Adrenal gland (tissue), 12 donors: ENCODE results near the gene INSM1. TPM values are rescaled to one million over a fixed set of nuclear protein-coding genes. Genes with fewer than 3 reads are reported as not detected.

ENCODE experiments used
- DNase-seq, 7 donors: peaks; one replicate each; pipeline ENCODE4 v3.0.0-alpha.2; 2019 to 2020
- H3K27ac ChIP-seq, 5 donors: fragments of 200-600 bp; sonication (generic) in 4 of 5; 1 replicate in 3 of 5; 2 replicates in 2 of 5; pipeline versions ENCODE4 v1.5.1 to v1.8.0; 2016 to 2020; ENCODE audit warnings: mild to moderate bottlenecking in 1 of 5
- H3K27me3 ChIP-seq: fragments of 200-600 bp; 2 replicates; pipeline ENCODE4 v1.8.0; 2021
- H3K36me3 ChIP-seq, 2 donors: fragments of 200-600 bp; replicated peaks in 1 of 2; 1 replicate in 1 of 2; 2 replicates in 1 of 2; pipeline versions ENCODE4 v1.5.1 to v1.8.0; 2018 to 2022
- H3K4me1 ChIP-seq, 2 donors: fragments of 200-600 bp; replicated peaks in 1 of 2; 1 replicate in 1 of 2; 2 replicates in 1 of 2; pipeline versions ENCODE4 v1.5.1 to v1.8.0; 2018 to 2021
- H3K4me3 ChIP-seq, 4 donors: fragments of 200-600 bp; sonication (generic) in 3 of 4; one replicate each; pipeline ENCODE4 v1.5.1; 2016 to 2018
- H3K9me3 ChIP-seq, 3 donors: fragments of 200-600 bp; sonication (generic) in 1 of 3; replicated peaks in 1 of 3; 1 replicate in 2 of 3; 2 replicates in 1 of 3; pipeline versions ENCODE4 v1.5.1 to v1.8.0; 2016 to 2021
- CTCF ChIP-seq, 6 experiments: fragments of 450-650 bp in 4 of 6; fragments of 200-600 bp in 2 of 6; sonication (generic) in 1 of 6; IDR thresholded peaks; 1 replicate in 5 of 6; 2 replicates in 1 of 6; pipeline versions ENCODE4 v1.5.1 to v1.8.0; 2016 to 2021; ENCODE audit warnings: antibody characterized with exemption in 6 of 6, mild to moderate bottlenecking in 2 of 6, moderate library complexity in 1 of 6
- POLR2A ChIP-seq, 2 donors: fragments of 450-650 bp; IDR thresholded peaks; one replicate each; pipeline ENCODE4 v1.6.1; 2017; ENCODE audit warnings: antibody characterized with exemption in 2 of 2, mild to moderate bottlenecking in 2 of 2, moderate library complexity in 1 of 2
- WGBS, 4 donors: extraction: QIAGEN DNeasy Blood & Tissue Kit in 2 of 4; methylation state at CpG; one replicate each; pipeline versions ENCODE4 v1.1.5 to v1.1.7; 2013 to 2017; 5-methylcytosine and 5-hydroxymethylcytosine counted together
- intact Hi-C, 2 donors: fragments of 100-400 bp; cut with DNase I; formaldehyde crosslinking; loops; one replicate each; pipeline versions ENCODE4 v1.14.1 to v1.15.0; 2022 to 2023
- polyA plus RNA-seq, 3 donors: library from polyadenylated mRNA; stranded (reverse); fragments of 200-250 nt in 2 of 3; fragments of 350-450 nt in 1 of 3; fragmentation: Illumina TruSeq in 1 of 3; extraction: RNeasy Lipid Tissue Mini Kit (QIAGEN cat#74804) in 1 of 3; gene quantifications; one replicate each; pipeline ENCODE4 v1.2.3, GENCODE V29; 2013 to 2014
- total RNA-seq, 9 donors: library from RNA; depleted of rRNA in 4 of 9; stranded (reverse); fragments of >200 nt in 4 of 9; fragments of 120-200 nt in 1 of 9; fragmentation: NEBNext Ultra II Directional in 1 of 9; extraction: Animal tissue kit (Norgen Biotek cat#: 25700) in 1 of 9; gene quantifications; one replicate each; pipeline versions ENCODE4 v1.1.0 to v1.2.4, GENCODE V29; 2013 to 2023
- donor health status: healthy with polysubstance abuse.
- donor health status: Bipolar disorder and iron deficiency.
- donor health status: DM: yes; HTN: yes; CAD: no.
- donor health status: DM: no; HTN: no; CAD: no.
- donor health status: DM: no; HTN: no; CAD: no.
- donor health status: DM: yes; HTN: yes; CAD: no.

INSM1 gene
- total and polyA plus RNA-seq, 12 donors: 0.10 to 20.0 (median 7.7) TPM; not detected in 3

GRCh38 chr20:20363799-20364592 lies 3.9 kb upstream of the INSM1 start:
- Histone ChIP-seq H3K27me3 (peaks cover 64% of the 10 kb centered on the region), H3K4me1 (peaks cover 0 to 14% of the 10 kb centered on the region in 2 donors), H3K27ac (peak overlapping the region in 1 of 5 donors; percentile 32), H3K9me3 (no peaks in the 10 kb centered on the region), H3K4me3 (no peak overlapping the region), H3K36me3 (no peaks in the 10 kb centered on the region)
- DNase-seq: no peak
- intact Hi-C loops: loop anchor here (2.0 to 10.0 kb wide), 3 partner anchors 203 to 231 kb away; no protein-coding TSS in a partner anchor
- 3 to 5% (median 4%) methylated on average over 26 to 70 of the region's 70 CpGs for whole genome bisulfite sequencing, 4 donors
- TF ChIP-seq CTCF (IDR thresholded peaks at IDR 0.05): no peak
- no peak for TF ChIP-seq POLR2A (IDR thresholded peaks at IDR 0.05)

- DNase-seq: no peak
- no peak for TF ChIP-seq CTCF (IDR thresholded peaks at IDR 0.05)
- no peak for TF ChIP-seq POLR2A (IDR thresholded peaks at IDR 0.05)
- Histone ChIP-seq H3K27me3 (peaks cover 73% of the 10 kb centered on the region), H3K4me3 (no peak overlapping the region), H3K36me3 (no peaks in the 10 kb centered on the region), H3K4me1 (peaks cover 0 to 14% of the 10 kb centered on the region in 2 donors), H3K27ac (peak overlapping the region in 1 of 5 donors; percentile 32), H3K9me3 (no peaks in the 10 kb centered on the region)
- intact Hi-C loops: loop anchor here (10.0 kb wide), 2 partner anchors 210 to 230 kb away; no protein-coding TSS in a partner anchor
- WGBS, 4 donors: 4 to 12% (median 6%) methylated on average over 28 to 70 of the region's 70 CpGs
Measured at GRCh38 chr20:20364593-20365479, 3.1 kb upstream of the INSM1 start.

DNA sequence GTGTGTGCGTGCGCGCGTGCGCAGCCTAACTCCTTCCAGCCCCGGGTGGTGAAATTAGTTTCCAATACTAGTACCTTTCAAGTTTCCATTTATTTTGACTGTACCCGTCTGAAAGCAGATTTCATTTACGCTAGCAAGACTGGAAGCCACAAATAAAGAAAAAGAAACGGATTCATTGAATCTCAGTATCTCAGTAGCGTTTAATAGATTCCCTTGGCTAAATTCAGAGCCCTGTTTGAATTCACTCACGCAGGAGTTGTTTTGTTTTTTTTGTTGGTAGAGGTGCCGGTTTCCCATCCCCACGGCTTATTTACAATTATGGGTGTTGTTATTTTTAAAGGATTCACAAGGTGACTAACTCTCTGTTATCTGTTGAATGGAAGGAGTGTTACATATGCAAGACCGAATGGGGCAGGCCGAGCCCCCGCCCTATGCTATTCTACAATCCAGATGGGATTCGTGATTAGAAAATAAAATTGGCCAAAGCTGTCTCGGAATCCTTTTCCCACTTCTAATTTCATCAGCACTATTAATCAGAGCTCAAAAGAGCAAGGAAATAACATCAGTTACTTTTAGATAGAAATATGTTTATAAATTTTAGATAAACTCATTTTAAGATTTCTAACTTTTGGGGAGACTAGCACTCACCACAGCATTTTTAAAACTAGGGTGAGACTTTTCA lies 2.3 kb upstream of the INSM1 start:
- intact Hi-C loops: loop anchor here (10.0 kb wide), 2 partner anchors 209 to 229 kb away; no protein-coding TSS in a partner anchor
- Histone ChIP-seq H3K27ac (peak overlapping the region in 1 of 5 donors; percentile 32), H3K9me3 (no peaks in the 10 kb centered on the region), H3K36me3 (no peaks in the 10 kb centered on the region), H3K27me3 (peaks cover 78% of the 10 kb centered on the region), H3K4me3 (no peak overlapping the region), H3K4me1 (peaks cover 0 to 8% of the 10 kb centered on the region in 2 donors)
- DNase-seq: no peak
- 10 to 13% (median 11%) methylated on average over 18 of the region's 18 CpGs for WGBS, 4 donors
- no peak for TF ChIP-seq POLR2A (IDR thresholded peaks at IDR 0.05)
- TF ChIP-seq CTCF (IDR thresholded peaks at IDR 0.05): no peak
